ENCODE results near the gene ADSS2.
"Not testable (repeated sequence)": the region's sequence is repeated elsewhere in the genome, so short reads cannot be mapped to it uniquely, and the experiment has no call there.

- TF ChIP-seq, protein P1, sequence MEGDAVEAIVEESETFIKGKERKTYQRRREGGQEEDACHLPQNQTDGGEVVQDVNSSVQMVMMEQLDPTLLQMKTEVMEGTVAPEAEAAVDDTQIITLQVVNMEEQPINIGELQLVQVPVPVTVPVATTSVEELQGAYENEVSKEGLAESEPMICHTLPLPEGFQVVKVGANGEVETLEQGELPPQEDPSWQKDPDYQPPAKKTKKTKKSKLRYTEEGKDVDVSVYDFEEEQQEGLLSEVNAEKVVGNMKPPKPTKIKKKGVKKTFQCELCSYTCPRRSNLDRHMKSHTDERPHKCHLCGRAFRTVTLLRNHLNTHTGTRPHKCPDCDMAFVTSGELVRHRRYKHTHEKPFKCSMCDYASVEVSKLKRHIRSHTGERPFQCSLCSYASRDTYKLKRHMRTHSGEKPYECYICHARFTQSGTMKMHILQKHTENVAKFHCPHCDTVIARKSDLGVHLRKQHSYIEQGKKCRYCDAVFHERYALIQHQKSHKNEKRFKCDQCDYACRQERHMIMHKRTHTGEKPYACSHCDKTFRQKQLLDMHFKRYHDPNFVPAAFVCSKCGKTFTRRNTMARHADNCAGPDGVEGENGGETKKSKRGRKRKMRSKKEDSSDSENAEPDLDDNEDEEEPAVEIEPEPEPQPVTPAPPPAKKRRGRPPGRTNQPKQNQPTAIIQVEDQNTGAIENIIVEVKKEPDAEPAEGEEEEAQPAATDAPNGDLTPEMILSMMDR (conservative IDR thresholded peaks at IDR 0.05; ENCODE audit: low read depth in 2 of 2): not testable (repeated sequence)
- not testable (repeated sequence) for TF ChIP-seq EZH2 (IDR thresholded peaks at IDR 0.05; ENCODE audit: low read depth, unreplicated experiment); ZNF462 (CRISPR knock-in tag; IDR thresholded peaks at IDR 0.05); ZNF331 (CRISPR knock-in tag; IDR thresholded peaks at IDR 0.05; ENCODE audit: low read depth); POLR2AphosphoS5 (IDR thresholded peaks at IDR 0.05; ENCODE audit: low read depth); EZH2phosphoT487 (IDR thresholded peaks at IDR 0.05; ENCODE audit: unreplicated experiment); CREB1 (CRISPR knock-in tag; IDR thresholded peaks at IDR 0.05; ENCODE audit: low read depth); JUNB (IDR thresholded peaks at IDR 0.05; ENCODE audit: unreplicated experiment)
Measured at GRCh38 chr1:244500515-244500914, 48.8 kb upstream of the ADSS2 start.

All from GM23338 (cell line).